HG03571 (cell line): ENCODE measurements around the gene RAD51B.
"Not testable (repeated sequence)": the region's sequence is repeated elsewhere in the genome, so short reads cannot be mapped to it uniquely, and the experiment has no call there.

Experiments used
- ATAC-seq: cut with Tn5 transposase; IDR thresholded peaks from one replicate; pipeline ENCODE4 v1.9.1; 2021; ENCODE audit not compliant: unreplicated experiment

The RAD51B gene

GRCh38 chr14:68698773-68699172 lies 879.2 kb downstream of the RAD51B start:
- not testable (repeated sequence) for ATAC-seq

GRCh38 chr14:68701001-68701741 lies 881.6 kb downstream of the RAD51B start:
- no peak for ATAC-seq

GRCh38 chr14:68702135-68702534 lies 882.6 kb downstream of the RAD51B start:
- no peak for ATAC-seq

- ATAC-seq = no peak
These were observed 883.0 kb downstream of the RAD51B start for GRCh38 chr14:68702578-68702977.

GRCh38 chr14:68703093-68703492 lies 883.5 kb downstream of the RAD51B start:
- ATAC-seq = no peak

- no peak for ATAC-seq
These were observed 885.4 kb downstream of the RAD51B start for GRCh38 chr14:68704736-68705720.

GRCh38 chr14:68705741-68706283 lies 886.2 kb downstream of the RAD51B start:
- no peak for ATAC-seq

GRCh38 chr14:68707482-68707881 lies 887.9 kb downstream of the RAD51B start:
- ATAC-seq = no peak

- ATAC-seq = no peak
These were observed 888.8 kb downstream of the RAD51B start for GRCh38 chr14:68708343-68708742.

- no peak for ATAC-seq
These were observed 889.4 kb downstream of the RAD51B start for GRCh38 chr14:68709007-68709406.

GRCh38 chr14:68710776-68711175 lies 891.2 kb downstream of the RAD51B start:
- no peak for ATAC-seq

GRCh38 chr14:68711561-68712309 lies 892.2 kb downstream of the RAD51B start:
- ATAC-seq = no peak

GRCh38 chr14:68712703-68713370 lies 893.3 kb downstream of the RAD51B start:
- ATAC-seq = no peak

- ATAC-seq = no peak
These were observed 894.2 kb downstream of the RAD51B start for GRCh38 chr14:68713782-68714181.

- no peak for ATAC-seq
These were observed 895.7 kb downstream of the RAD51B start for GRCh38 chr14:68714991-68715924.

GRCh38 chr14:68716698-68717097 lies 897.1 kb downstream of the RAD51B start:
- no peak for ATAC-seq

GRCh38 chr14:68718023-68718990 lies 898.7 kb downstream of the RAD51B start:
- ATAC-seq = no peak
